Lung (tissue), 12 donors: Measurements from ENCODE around the gene HACD3. TPM values are rescaled to one million over a fixed set of nuclear protein-coding genes. Genes with fewer than 3 reads are reported as not detected.

Experiments used
- ATAC-seq: fragments of 200-7000 bp; cut with Tn5 transposase; one replicate; pipeline ENCODE4 v1.9.1; 2020; ENCODE audit warnings: moderate number of reproducible peaks; ENCODE audit not compliant: insufficient read depth, low FRiP score
- DNase-seq, 3 donors: peaks; one replicate each; pipeline ENCODE4 v3.0.0-alpha.2; 2013 to 2017
- H3K27ac ChIP-seq, 2 donors: one replicate each; pipeline ENCODE4 v1.5.1; 2013; ENCODE audit warnings: mild to moderate bottlenecking in 2 of 2, moderate library complexity in 2 of 2, control low read depth in 1 of 2, inconsistent platforms in 1 of 2, low read depth in 1 of 2, low read length in 1 of 2
- H3K27me3 ChIP-seq, 3 donors: one replicate each; pipeline ENCODE4 v1.5.1; 2013; ENCODE audit warnings: low read length in 2 of 3; ENCODE audit not compliant: control insufficient read depth in 3 of 3, insufficient read depth in 3 of 3
- H3K36me3 ChIP-seq, 4 donors: one replicate each; pipeline ENCODE4 v1.5.1; 2013; ENCODE audit warnings: low read length in 4 of 4, mild to moderate bottlenecking in 1 of 4, moderate library complexity in 1 of 4; ENCODE audit not compliant: control insufficient read depth in 4 of 4, insufficient read depth in 4 of 4
- H3K4me1 ChIP-seq, 5 donors: one replicate each; pipeline ENCODE4 v1.5.1; 2013; ENCODE audit warnings: low read length in 5 of 5, mild to moderate bottlenecking in 2 of 5, moderate library complexity in 1 of 5; ENCODE audit not compliant: control insufficient read depth in 5 of 5, insufficient read depth in 5 of 5
- H3K4me3 ChIP-seq: one replicate; pipeline ENCODE4 v1.5.1; 2013; ENCODE audit warnings: mild to moderate bottlenecking, control low read depth, moderate library complexity
- H3K9ac ChIP-seq, 2 donors: one replicate each; pipeline ENCODE4 v1.5.1; 2013; ENCODE audit warnings: low read length in 2 of 2, control low read depth in 1 of 2; ENCODE audit not compliant: insufficient read depth in 1 of 2
- H3K9me3 ChIP-seq, 4 donors: one replicate each; pipeline ENCODE4 v1.5.1; 2013; ENCODE audit warnings: low read length in 3 of 4, mild to moderate bottlenecking in 1 of 4, moderate library complexity in 1 of 4; ENCODE audit not compliant: control insufficient read depth in 4 of 4, insufficient read depth in 3 of 4
- CTCF ChIP-seq: IDR thresholded peaks from 2 replicates; pipeline ENCODE4 v1.5.1; 2012; ENCODE audit warnings: mild to moderate bottlenecking; ENCODE audit errors: control extremely low read depth, extremely low read depth
- WGBS, 2 donors: extraction: QIAGEN DNeasy Blood & Tissue Kit; methylation state at CpG; one replicate each; pipeline ENCODE4 v1.1.7; 2013; 5-methylcytosine and 5-hydroxymethylcytosine counted together
- polyA plus RNA-seq, 2 donors: library from polyadenylated mRNA; stranded (reverse); fragments of 200-250 nt; gene quantifications; one replicate each; pipeline ENCODE4 v1.2.1, GENCODE V29; 2013
- total RNA-seq, 2 donors: library from RNA; depleted of rRNA in 1 of 2; stranded (reverse); fragments of >200 nt in 1 of 2; gene quantifications; one replicate each; pipeline ENCODE4 v1.2.1, GENCODE V29; 2014 to 2021
- donor health status: control.
- donor health status: control.
- donor health status: Bipolar disorder and iron deficiency.
- donor health status: healthy.
- donor health status: DM: yes; HTN: yes; CAD: no.

HACD3 gene
- total and polyA plus RNA-seq, 4 donors, result 14.0 to 77.9 (median 31.0) TPM

GRCh38 chr15:65556622-65557021 lies 26.4 kb downstream of the HACD3 start:
- peaks cover 15 to 37% (median 16%) of the 10 kb centered on the region in 4 donors for H3K36me3 ChIP-seq
- H3K9ac ChIP-seq, result no peak overlapping the region
- H3K4me1 ChIP-seq, result no peaks in the 10 kb centered on the region
- no peaks in the 10 kb centered on the region for H3K27me3 ChIP-seq
- H3K27ac ChIP-seq, result no peak overlapping the region
- WGBS, 2 donors, result 94 to 98% methylated on average over 7 of the region's 7 CpGs
- no peak overlapping the region for H3K4me3 ChIP-seq
- no peaks in the 10 kb centered on the region for H3K9me3 ChIP-seq
- no peak for TF ChIP-seq CTCF
- no peak for ATAC-seq
- DNase-seq, result no peak

- 95 to 96% methylated on average over 5 of the region's 5 CpGs for WGBS, 2 donors
- ATAC-seq, result no peak
- Histone ChIP-seq H3K9me3 (no peaks in the 10 kb centered on the region), H3K9ac (no peak overlapping the region), H3K27ac (no peak overlapping the region), H3K36me3 (peaks cover 17 to 48% (median 24%) of the 10 kb centered on the region in 4 donors), H3K4me3 (no peak overlapping the region), H3K27me3 (no peaks in the 10 kb centered on the region), H3K4me1 (no peaks in the 10 kb centered on the region)
- no peak for DNase-seq
- no peak for TF ChIP-seq CTCF
Observed at GRCh38 chr15:65558336-65558735, 28.1 kb downstream of the HACD3 start.

DNA sequence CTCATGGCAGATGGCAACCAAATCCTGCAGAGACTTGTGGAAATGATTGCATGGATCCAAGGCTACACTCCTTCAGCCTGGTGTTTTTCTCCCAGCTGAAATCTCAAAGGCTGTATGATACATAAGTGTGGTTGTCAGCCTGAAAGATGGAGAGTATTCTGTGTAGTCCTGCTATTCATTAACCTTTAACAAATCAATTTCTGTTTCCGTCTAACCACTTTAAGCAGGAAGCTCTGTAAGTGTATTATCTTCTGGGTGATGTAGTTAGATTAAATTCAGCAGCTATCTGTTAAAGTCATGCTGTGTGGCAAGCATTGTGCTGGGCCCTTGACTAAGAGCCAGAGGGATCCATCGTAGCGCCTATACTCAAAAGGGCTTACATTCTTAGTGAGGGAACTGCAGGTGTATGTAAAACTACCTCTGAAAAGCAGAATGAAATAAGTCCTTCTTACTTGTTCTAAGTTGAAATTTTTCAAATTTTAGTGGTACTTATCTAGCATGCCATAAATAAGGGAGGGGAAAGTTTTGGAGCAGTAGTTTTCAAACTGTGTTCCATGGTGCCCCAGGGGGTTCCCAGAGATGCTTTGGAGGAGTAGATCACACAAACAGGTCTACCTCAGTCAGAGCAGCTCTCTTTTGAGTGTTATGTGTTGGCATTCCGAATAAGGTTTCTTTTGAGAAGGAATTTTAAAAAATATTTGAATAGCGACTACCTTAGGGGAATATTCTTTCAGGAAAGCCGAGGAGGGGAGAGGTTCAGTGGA lies 28.9 kb downstream of the HACD3 start:
- no peak overlapping the region for H3K27ac ChIP-seq
- H3K27me3 ChIP-seq, result no peaks in the 10 kb centered on the region
- DNase-seq (no peak), ATAC-seq (no peak)
- no peak overlapping the region for H3K4me3 ChIP-seq
- no peaks in the 10 kb centered on the region for H3K9me3 ChIP-seq
- no peak for TF ChIP-seq CTCF
- no peaks in the 10 kb centered on the region for H3K4me1 ChIP-seq
- WGBS, 2 donors, result 94 to 97% methylated on average over 6 of the region's 6 CpGs
- H3K9ac ChIP-seq, result no peak overlapping the region
- peaks cover 18 to 55% (median 27%) of the 10 kb centered on the region in 4 donors for H3K36me3 ChIP-seq
